DOHH2 (cell line): Measurements from ENCODE around the gene SP9.

Source experiments
- H3F3A ChIP-seq: fragments of 200-600 bp; sonication (generic), shearing (Covaris generic); 2 replicates; pipeline ENCODE4 v1.6.0; 2016; ENCODE audit warnings: antibody characterized with exemption, mild to moderate bottlenecking; ENCODE audit not compliant: control insufficient read depth, insufficient read depth
- H3K27ac ChIP-seq: fragments of 200-600 bp; sonication (generic); 2 replicates; pipeline ENCODE4 v1.5.1; 2014; ENCODE audit warnings: low read depth, mild to moderate bottlenecking, low read length, moderate library complexity
- H3K27me3 ChIP-seq: fragments of 200-600 bp; sonication (generic); 2 replicates; pipeline ENCODE4 v1.6.1; 2014; ENCODE audit warnings: mild to moderate bottlenecking, low read length, mixed read lengths; ENCODE audit not compliant: control insufficient read depth
- H3K36me3 ChIP-seq: fragments of 200-600 bp; sonication (generic); 2 replicates; pipeline ENCODE4 v1.6.1; 2014; ENCODE audit warnings: mild to moderate bottlenecking, low read length, moderate library complexity, mixed read lengths; ENCODE audit not compliant: control insufficient read depth
- H3K4me1 ChIP-seq: fragments of 200-600 bp; sonication (generic); 2 replicates; pipeline ENCODE4 v1.6.1; 2014; ENCODE audit warnings: mild to moderate bottlenecking, low read length, mixed read lengths; ENCODE audit not compliant: control insufficient read depth
- H3K4me2 ChIP-seq: fragments of 200-600 bp; sonication (generic); 2 replicates; pipeline ENCODE4 v1.6.0; 2014; ENCODE audit warnings: mild to moderate bottlenecking, low read length, moderate library complexity
- H3K4me3 ChIP-seq: fragments of 200-600 bp; sonication (generic); 2 replicates; pipeline ENCODE4 v1.5.1; 2014; ENCODE audit warnings: mild to moderate bottlenecking, low read length, mixed read lengths
- H3K79me2 ChIP-seq: fragments of 200-600 bp; sonication (generic); 2 replicates; pipeline ENCODE4 v1.6.1; 2014; ENCODE audit warnings: mild to moderate bottlenecking, low read length, mixed read lengths; ENCODE audit not compliant: control insufficient read depth
- H3K9me2 ChIP-seq: fragments of 200-600 bp; sonication (generic); replicated peaks from 2 replicates; pipeline ENCODE4 v1.6.1; 2014; ENCODE audit warnings: mild to moderate bottlenecking, low read length, mixed read lengths; ENCODE audit not compliant: control insufficient read depth
- H3K9me3 ChIP-seq: fragments of 200-600 bp; sonication (generic); 2 replicates; pipeline ENCODE4 v1.6.1; 2014; ENCODE audit warnings: antibody characterized with exemption, low read length, mixed read lengths; ENCODE audit not compliant: control insufficient read depth, insufficient read depth
- H4K20me1 ChIP-seq: fragments of 200-600 bp; sonication (generic); 2 replicates; pipeline ENCODE4 v1.6.0; 2014; ENCODE audit warnings: low read depth, mild to moderate bottlenecking, antibody characterized with exemption, low read length, moderate library complexity; ENCODE audit not compliant: control insufficient read depth, insufficient read depth
- CTCF ChIP-seq: fragments of 200-600 bp; sonication (generic); IDR thresholded peaks from one replicate; pipeline ENCODE4 v1.5.1; 2014; ENCODE audit warnings: antibody characterized with exemption, mild to moderate bottlenecking, low read depth, low read length; ENCODE audit not compliant: poor library complexity, severe bottlenecking
- EZH2phosphoT487 ChIP-seq: fragments of 200-600 bp; sonication (generic); IDR thresholded peaks from 2 replicates; pipeline ENCODE4 v1.6.1; 2017; ENCODE audit warnings: borderline replicate concordance, mild to moderate bottlenecking, antibody characterized with exemption, low read length, moderate library complexity, mixed read lengths

SP9 gene

GRCh38 chr2:174338147-174338605 is 3.4 kb downstream of the SP9 start:
- Histone ChIP-seq H3F3A (peaks cover 11% of the 10 kb centered on the region; the same call in 1 of the 2 replicates), H4K20me1 (no peaks in the 10 kb centered on the region), H3K9me3 (no peaks in the 10 kb centered on the region), H3K36me3 (no peaks in the 10 kb centered on the region), H3K4me1 (peaks cover 39% of the 10 kb centered on the region), H3K27ac (no peak overlapping the region), H3K79me2 (no peaks in the 10 kb centered on the region), H3K4me3 (peak overlapping the region; percentile 73), H3K27me3 (peaks cover 70% of the 10 kb centered on the region), H3K4me2 (peak overlapping the region; percentile 85), H3K9me2 (no peaks in the 10 kb centered on the region)
- TF ChIP-seq CTCF: no peak
- peak; percentile 48; the same call in 1 of the 2 replicates for TF ChIP-seq EZH2phosphoT487

GRCh38 chr2:174338671-174339560 is 4.2 kb downstream of the SP9 start:
- no peaks in the 10 kb centered on the region for H4K20me1 ChIP-seq
- H3K4me1 ChIP-seq: peaks cover 39% of the 10 kb centered on the region
- H3K36me3 ChIP-seq: no peaks in the 10 kb centered on the region
- peaks cover 70% of the 10 kb centered on the region for H3K27me3 ChIP-seq
- H3F3A ChIP-seq: peaks cover 11% of the 10 kb centered on the region; the same call in 1 of the 2 replicates
- H3K4me2 ChIP-seq: 0 out of 2 replicates have a peak overlapping the region, but pooled peaks have one; percentile 1
- no peaks in the 10 kb centered on the region for H3K9me3 ChIP-seq
- no peak for TF ChIP-seq EZH2phosphoT487
- no peaks in the 10 kb centered on the region for H3K79me2 ChIP-seq
- H3K4me3 ChIP-seq: no peak overlapping the region
- no peaks in the 10 kb centered on the region for H3K9me2 ChIP-seq
- no peak overlapping the region for H3K27ac ChIP-seq

GRCh38 chr2:174339561-174340399 is 5.0 kb downstream of the SP9 start:
- Histone ChIP-seq H3K4me1 (peaks cover 38% of the 10 kb centered on the region), H3F3A (peaks cover 16% of the 10 kb centered on the region), H4K20me1 (0 out of 2 replicates have a peak, but pooled peaks cover 3% of the 10 kb centered on the region), H3K9me3 (no peaks in the 10 kb centered on the region), H3K36me3 (no peaks in the 10 kb centered on the region), H3K9me2 (no peaks in the 10 kb centered on the region), H3K4me2 (0 out of 2 replicates have a peak overlapping the region, but pooled peaks have one; percentile 1), H3K4me3 (no peak overlapping the region), H3K27ac (no peak overlapping the region), H3K79me2 (no peaks in the 10 kb centered on the region), H3K27me3 (peaks cover 73% of the 10 kb centered on the region)
- TF ChIP-seq CTCF (no peak), EZH2phosphoT487 (no peak)
